ENCODE measurements around the gene CCDC170.

GRCh38 chr6:151445482-151445881 lies 48.3 kb upstream of the CCDC170 start:
- TF ChIP-seq, protein P1, sequence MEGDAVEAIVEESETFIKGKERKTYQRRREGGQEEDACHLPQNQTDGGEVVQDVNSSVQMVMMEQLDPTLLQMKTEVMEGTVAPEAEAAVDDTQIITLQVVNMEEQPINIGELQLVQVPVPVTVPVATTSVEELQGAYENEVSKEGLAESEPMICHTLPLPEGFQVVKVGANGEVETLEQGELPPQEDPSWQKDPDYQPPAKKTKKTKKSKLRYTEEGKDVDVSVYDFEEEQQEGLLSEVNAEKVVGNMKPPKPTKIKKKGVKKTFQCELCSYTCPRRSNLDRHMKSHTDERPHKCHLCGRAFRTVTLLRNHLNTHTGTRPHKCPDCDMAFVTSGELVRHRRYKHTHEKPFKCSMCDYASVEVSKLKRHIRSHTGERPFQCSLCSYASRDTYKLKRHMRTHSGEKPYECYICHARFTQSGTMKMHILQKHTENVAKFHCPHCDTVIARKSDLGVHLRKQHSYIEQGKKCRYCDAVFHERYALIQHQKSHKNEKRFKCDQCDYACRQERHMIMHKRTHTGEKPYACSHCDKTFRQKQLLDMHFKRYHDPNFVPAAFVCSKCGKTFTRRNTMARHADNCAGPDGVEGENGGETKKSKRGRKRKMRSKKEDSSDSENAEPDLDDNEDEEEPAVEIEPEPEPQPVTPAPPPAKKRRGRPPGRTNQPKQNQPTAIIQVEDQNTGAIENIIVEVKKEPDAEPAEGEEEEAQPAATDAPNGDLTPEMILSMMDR (IDR thresholded peaks at IDR 0.05): no peak
- TF ChIP-seq EZH2 (IDR thresholded peaks at IDR 0.05): no peak

All from neural progenitor cell (in vitro differentiated cells).